GM20000 (cell line): ENCODE data around the gene JPH2.

Source experiments
- DNase-seq: peaks from one replicate; pipeline ENCODE4 v3.0.0; 2012; ENCODE audit warnings: low spot score
- TF ChIP-seq, protein P1 (sequence below): IDR thresholded peaks from 2 replicates; pipeline ENCODE4 v1.5.1; 2012; ENCODE audit warnings: mild to moderate bottlenecking, control low read depth; ENCODE audit errors: extremely low read depth, missing control alignments

The JPH2 gene

DNA sequence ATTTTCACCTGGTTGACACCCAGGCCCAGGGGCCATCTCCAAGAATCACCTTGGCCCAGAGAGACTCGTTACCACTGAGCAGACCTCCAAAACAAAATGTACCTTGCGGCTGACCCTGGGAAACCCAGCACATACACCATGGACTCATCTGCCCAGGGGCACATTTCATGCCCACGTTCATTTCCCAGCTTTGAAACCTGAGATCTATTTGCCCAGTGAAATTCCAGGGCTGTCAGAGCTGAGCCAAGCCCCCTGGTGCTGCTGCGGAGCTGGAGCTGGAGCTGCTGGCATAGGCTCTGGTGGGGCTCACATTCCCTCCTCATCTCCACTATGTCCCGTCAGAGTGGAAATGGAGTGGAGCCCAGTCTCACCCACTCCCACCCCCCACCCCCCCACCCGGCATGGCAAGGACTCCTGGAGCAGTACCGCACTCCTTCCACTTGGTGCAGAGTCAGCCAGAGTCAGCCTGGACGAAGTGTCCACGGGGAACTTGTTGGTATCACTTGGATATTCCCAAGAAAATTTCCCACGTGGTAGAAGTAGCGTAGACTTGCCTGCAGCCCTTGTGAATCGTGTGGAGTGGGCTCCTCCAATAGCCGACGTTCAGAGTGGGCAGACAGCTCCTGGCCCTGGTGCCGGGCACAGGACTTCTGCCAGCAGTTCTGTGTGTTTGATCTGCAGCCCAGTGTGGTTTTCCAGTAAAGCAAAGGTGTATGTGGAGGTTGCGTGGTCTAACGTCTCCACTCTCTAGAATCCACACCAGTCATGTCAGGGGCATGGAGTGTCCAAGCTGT is 41.7 kb upstream of the JPH2 start:
- TF ChIP-seq, protein P1, sequence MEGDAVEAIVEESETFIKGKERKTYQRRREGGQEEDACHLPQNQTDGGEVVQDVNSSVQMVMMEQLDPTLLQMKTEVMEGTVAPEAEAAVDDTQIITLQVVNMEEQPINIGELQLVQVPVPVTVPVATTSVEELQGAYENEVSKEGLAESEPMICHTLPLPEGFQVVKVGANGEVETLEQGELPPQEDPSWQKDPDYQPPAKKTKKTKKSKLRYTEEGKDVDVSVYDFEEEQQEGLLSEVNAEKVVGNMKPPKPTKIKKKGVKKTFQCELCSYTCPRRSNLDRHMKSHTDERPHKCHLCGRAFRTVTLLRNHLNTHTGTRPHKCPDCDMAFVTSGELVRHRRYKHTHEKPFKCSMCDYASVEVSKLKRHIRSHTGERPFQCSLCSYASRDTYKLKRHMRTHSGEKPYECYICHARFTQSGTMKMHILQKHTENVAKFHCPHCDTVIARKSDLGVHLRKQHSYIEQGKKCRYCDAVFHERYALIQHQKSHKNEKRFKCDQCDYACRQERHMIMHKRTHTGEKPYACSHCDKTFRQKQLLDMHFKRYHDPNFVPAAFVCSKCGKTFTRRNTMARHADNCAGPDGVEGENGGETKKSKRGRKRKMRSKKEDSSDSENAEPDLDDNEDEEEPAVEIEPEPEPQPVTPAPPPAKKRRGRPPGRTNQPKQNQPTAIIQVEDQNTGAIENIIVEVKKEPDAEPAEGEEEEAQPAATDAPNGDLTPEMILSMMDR, result no peak
- no peak for DNase-seq

DNA sequence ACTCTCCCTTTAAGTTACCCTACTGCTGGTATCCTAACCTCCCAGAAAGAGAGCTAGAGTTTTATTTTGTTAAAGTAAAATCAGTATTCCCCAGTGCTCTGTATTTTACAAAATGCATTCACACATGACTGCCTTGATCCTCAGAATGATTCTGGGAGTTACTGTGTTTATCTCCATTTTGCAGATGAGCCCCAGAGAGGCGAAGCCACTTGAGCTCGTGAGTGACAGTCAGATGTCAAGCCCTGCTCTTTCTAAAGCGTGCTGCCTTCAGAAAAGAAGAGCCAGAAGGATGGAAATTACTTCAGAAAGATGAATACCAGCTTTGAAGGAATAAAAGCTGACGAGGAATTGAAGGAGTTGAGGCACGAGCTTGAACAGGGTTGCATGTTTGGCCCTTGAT is 37.6 kb upstream of the JPH2 start:
- DNase-seq, result no peak
- TF ChIP-seq, protein P1, result no peak

DNA sequence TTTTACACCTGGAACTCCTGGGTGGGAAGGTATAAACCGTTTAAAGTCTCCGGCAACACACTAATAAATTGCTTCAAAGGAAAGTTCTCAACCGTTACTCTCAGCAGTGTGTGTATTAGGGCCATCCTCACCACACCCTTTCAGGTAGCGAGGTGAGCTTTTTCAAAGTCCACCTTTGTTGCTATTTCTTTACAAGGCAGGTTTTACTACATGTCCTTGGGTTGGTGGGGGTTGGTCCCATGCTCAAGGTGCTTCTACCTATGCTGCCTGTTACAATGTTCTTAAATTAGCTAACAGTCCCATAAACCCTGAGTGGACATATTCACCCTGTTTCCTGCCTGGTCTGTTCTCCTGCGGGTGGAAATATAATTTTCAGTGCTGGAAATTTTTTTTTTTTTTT is 36.7 kb upstream of the JPH2 start:
- no peak for DNase-seq
- TF ChIP-seq, protein P1, result no peak

DNA sequence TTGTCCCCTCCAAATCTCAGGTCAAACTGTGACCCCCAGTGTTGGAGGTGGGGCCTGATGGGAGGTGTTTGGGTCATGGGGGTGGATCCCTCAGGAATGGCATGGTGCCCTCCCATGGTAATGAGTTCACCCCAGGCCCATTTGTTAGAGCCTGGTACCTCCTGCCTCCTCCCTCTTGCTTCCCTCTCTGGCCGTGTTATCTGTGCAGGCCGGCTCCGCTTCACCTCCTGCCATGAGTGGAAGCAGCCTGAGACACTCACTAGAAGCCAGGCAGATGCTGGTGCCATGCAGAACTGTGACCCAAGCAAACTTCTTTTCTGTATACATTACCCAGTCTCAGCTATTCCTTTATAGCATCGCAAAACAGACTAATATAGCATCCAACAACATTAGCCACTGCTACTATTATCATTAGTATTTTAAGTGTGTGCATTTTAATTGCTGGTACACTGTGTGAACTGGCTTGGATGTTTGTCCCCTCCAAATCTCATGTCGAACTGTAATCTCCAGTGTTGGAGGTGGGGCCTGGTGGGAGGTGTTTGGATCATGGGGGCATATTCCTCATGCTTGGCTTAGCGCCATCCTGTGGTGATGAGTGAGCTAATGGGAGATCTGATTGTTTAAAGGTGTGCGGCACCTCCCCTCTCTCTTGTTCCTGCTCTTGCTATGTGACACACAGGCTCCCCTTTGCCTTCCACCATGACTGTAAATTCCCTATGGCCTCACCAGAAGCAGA is 35.8 kb upstream of the JPH2 start:
- TF ChIP-seq, protein P1, result no peak
- no peak for DNase-seq

DNA sequence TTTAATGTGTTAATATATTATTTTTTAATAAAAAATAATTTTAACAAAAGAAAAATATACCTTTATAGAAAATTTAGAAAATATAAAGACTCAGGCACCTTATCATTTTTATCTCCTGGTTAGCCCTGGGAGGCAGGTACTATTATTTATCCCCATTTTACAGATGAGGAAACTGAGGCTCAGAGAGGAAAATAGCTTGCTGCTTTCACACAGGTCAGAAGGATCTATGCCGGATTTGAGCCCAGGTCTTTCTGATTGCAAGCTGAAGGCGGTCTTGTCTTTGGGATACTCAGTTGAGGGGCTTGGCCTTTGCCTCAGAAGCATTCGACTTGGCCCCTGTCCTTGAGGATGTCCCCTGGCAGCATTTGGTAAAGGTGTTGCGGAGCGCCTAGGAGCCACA is 35.0 kb upstream of the JPH2 start:
- TF ChIP-seq, protein P1, result no peak
- no peak for DNase-seq

DNA sequence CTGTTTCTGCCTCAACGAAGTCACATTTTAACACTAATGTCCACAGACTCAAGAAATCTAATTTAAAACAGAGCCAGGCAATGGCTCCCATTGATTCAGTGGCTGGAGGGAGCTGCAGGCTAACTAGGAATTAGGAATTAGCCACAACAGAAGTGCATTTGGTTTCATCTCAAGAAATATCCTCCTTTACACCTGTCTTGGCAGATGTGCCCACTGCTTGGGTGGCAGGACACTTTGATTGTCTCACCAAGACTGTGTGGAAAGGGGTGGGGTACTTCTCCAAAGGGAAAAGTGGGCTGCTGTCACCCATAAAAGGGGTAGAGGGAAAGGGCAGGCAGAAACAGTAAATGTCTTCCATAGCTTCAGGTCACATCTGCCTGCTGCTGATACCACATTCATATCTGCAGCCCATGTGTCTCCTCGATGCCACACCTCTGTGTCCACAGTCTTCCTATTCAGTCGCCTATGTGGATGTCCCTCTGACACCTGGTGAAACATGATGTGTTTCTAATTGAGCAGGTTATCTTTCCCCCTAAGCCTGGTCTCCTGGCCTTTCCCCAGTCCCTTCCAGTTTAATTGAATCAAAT is 34.5 kb upstream of the JPH2 start:
- DNase-seq, result no peak
- TF ChIP-seq, protein P1, result no peak

DNA sequence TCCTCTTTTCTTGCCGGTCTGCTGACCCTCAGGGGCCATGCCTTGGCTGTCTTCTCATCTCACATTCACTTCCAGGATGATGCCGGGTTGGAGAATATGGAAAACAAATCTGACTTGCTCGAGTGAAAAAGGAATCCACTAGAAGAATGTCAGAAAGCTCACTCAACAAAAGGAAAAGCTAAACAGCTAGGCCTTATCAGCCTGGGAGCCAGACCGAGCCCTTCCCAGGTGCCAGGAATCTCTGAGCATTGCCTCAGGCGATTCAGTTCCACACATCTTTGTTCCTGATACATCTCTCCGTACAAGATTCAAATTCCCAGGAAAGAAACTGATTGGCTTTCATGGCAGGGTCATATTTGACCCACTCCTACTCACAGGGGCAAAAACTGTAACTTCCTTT is 32.8 kb upstream of the JPH2 start:
- TF ChIP-seq, protein P1, result no peak
- DNase-seq, result no peak
